Measurements from ENCODE around the gene FGF8. TPM values are rescaled to one million over a fixed set of nuclear protein-coding genes. Genes with fewer than 3 reads are reported as not detected.

FGF8 gene
- total and polyA plus RNA-seq, 9 of the 15 experiments (the other 6 are each of a cell fraction or from before 2014, with no cell fraction given): 0.13 to 0.82 (median 0.37) TPM; not detected in 5

DNA sequence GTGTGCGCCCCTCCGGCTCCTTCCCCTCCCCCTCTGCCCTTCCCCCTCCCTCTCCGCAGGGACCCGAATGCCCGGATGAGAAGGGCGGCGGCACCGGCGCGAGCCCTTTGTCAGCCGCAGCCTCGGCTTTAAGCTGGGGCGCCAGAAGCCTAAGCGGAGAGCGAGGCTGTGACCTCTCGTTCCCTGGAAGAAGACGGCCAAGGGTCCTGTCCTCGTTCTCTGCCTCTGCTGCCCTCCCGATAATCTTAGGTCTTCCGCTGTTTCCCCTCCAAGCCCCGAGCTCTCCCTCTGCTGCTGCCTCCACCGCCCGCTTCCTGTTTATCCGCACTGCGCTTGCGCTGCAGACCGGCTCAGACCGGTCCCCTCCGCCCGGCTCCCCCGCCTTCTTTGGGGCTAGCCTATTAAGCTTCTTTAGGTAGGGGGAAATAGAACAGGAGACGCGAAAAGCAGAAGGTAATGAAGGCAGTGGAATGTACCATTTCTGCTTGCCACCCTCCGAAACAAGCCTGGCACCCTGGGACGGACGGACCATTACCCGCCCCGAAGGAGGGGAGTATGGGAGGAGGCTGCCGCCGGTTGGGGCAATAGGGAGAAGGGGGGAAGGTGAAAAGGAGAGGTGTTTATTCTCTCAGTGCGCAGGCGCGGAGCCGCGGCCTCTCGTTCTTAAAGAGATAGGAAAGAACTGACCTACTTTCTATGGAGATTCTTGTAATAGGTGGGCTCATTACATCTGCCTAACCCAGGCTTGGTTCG, 42.4 kb upstream of the FGF8 start, which contains the start of gene OGA (continued):
- TF ChIP-seq ZNF212 (CRISPR knock-in tag; IDR thresholded peaks at IDR 0.05) (no peak), ZNF696 (CRISPR knock-in tag; conservative IDR thresholded peaks at IDR 0.05) (no peak), KLF13 (tag; IDR thresholded peaks at IDR 0.05; ENCODE audit: borderline replicate concordance, low read depth) (0 out of 2 replicates have a peak, but pooled peaks have one; percentile 40), KDM5B (IDR thresholded peaks at IDR 0.05; ENCODE audit: insufficient replicate concordance, low read depth, low read length) (peak; percentile 40), ZNF444 (CRISPR knock-in tag; IDR thresholded peaks at IDR 0.05) (no peak), ZNF224 (CRISPR knock-in tag; IDR thresholded peaks at IDR 0.05) (no peak), SRF (CRISPR knock-in tag; IDR thresholded peaks at IDR 0.05) (peak in 1 of 2 experiments; percentile 43; a peak in 1 of 4 replicates), DACH1 (IDR thresholded peaks at IDR 0.05; ENCODE audit: partially characterized antibody) (no peak), YY1 (IDR thresholded peaks at IDR 0.05; ENCODE audit: borderline replicate concordance in 1 of 3, control insufficient read depth in 1 of 3, extremely low read depth in 1 of 3, insufficient read depth in 3 of 3, insufficient read length in 1 of 3, insufficient replicate concordance in 2 of 3, low read depth in 1 of 3, low read length in 2 of 3) (peak in 1 of 3 experiments; percentile 37), ZBTB17 (CRISPR knock-in tag; IDR thresholded peaks at IDR 0.05) (no peak), TFAM (CRISPR knock-in tag; conservative IDR thresholded peaks at IDR 0.05) (no peak)
- TF ChIP-seq, protein P1, sequence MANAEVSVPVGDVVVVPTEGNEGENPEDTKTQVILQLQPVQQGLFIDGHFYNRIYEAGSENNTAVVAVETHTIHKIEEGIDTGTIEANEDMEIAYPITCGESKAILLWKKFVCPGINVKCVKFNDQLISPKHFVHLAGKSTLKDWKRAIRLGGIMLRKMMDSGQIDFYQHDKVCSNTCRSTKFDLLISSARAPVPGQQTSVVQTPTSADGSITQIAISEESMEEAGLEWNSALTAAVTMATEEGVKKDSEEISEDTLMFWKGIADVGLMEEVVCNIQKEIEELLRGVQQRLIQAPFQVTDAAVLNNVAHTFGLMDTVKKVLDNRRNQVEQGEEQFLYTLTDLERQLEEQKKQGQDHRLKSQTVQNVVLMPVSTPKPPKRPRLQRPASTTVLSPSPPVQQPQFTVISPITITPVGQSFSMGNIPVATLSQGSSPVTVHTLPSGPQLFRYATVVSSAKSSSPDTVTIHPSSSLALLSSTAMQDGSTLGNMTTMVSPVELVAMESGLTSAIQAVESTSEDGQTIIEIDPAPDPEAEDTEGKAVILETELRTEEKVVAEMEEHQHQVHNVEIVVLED (CRISPR knock-in tag; IDR thresholded peaks at IDR 0.05): no peak
- TF ChIP-seq, protein P2, sequence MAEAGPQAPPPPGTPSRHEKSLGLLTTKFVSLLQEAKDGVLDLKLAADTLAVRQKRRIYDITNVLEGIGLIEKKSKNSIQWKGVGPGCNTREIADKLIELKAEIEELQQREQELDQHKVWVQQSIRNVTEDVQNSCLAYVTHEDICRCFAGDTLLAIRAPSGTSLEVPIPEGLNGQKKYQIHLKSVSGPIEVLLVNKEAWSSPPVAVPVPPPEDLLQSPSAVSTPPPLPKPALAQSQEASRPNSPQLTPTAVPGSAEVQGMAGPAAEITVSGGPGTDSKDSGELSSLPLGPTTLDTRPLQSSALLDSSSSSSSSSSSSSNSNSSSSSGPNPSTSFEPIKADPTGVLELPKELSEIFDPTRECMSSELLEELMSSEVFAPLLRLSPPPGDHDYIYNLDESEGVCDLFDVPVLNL (CRISPR knock-in tag; IDR thresholded peaks at IDR 0.05; ENCODE audit: low read depth): no peak
- TF ChIP-seq, protein P3, sequence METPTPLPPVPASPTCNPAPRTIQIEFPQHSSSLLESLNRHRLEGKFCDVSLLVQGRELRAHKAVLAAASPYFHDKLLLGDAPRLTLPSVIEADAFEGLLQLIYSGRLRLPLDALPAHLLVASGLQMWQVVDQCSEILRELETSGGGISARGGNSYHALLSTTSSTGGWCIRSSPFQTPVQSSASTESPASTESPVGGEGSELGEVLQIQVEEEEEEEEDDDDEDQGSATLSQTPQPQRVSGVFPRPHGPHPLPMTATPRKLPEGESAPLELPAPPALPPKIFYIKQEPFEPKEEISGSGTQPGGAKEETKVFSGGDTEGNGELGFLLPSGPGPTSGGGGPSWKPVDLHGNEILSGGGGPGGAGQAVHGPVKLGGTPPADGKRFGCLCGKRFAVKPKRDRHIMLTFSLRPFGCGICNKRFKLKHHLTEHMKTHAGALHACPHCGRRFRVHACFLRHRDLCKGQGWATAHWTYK (CRISPR knock-in tag; IDR thresholded peaks at IDR 0.05): no peak
- TF ChIP-seq, protein P4, sequence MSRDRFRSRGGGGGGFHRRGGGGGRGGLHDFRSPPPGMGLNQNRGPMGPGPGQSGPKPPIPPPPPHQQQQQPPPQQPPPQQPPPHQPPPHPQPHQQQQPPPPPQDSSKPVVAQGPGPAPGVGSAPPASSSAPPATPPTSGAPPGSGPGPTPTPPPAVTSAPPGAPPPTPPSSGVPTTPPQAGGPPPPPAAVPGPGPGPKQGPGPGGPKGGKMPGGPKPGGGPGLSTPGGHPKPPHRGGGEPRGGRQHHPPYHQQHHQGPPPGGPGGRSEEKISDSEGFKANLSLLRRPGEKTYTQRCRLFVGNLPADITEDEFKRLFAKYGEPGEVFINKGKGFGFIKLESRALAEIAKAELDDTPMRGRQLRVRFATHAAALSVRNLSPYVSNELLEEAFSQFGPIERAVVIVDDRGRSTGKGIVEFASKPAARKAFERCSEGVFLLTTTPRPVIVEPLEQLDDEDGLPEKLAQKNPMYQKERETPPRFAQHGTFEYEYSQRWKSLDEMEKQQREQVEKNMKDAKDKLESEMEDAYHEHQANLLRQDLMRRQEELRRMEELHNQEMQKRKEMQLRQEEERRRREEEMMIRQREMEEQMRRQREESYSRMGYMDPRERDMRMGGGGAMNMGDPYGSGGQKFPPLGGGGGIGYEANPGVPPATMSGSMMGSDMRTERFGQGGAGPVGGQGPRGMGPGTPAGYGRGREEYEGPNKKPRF (IDR thresholded peaks at IDR 0.05; ENCODE audit: low read depth, low read length): no peak

Measured in K562 (cell line).